Natural killer cell treated with Interleukin-12 subunit alpha and Interleukin-12 subunit beta and Interleukin-15 and Interleukin-18, amount 100 ng/mL, for 72 hours (primary cell): ENCODE measurements around the gene DDIT4. TPM values are rescaled to one million over a fixed set of nuclear protein-coding genes. Genes with fewer than 3 reads are reported as not detected.
"Not testable (repeated sequence)": the region's sequence is repeated elsewhere in the genome, so short reads cannot be mapped to it uniquely, and the experiment has no call there.

Experiments used
- ATAC-seq, 2 donors: fragments of 150-1000 bp; cut with Tn5 transposase in 1 of 2; sonication (Bioruptor Pico), chemical (Tn5 transposase) in 1 of 2; 2 replicates each; pipeline ENCODE4 v1.10.0; 2021
- DNase-seq: peaks from one replicate; pipeline ENCODE4 v3.0.0; 2022; ENCODE audit warnings: low spot score
- H3K27ac Mint-ChIP-seq, 2 donors: 1 replicate in 1 of 2; 2 replicates in 1 of 2; pipeline ENCODE4 v1.8.0; 2022; ENCODE audit warnings: mixed read lengths in 2 of 2, mild to moderate bottlenecking in 1 of 2, moderate library complexity in 1 of 2
- H3K27me3 Mint-ChIP-seq, 2 donors: 1 replicate in 1 of 2; 2 replicates in 1 of 2; pipeline ENCODE4 v1.8.0; 2022; ENCODE audit warnings: mixed read lengths in 2 of 2
- H3K36me3 Mint-ChIP-seq: one replicate; pipeline ENCODE4 v1.8.0; 2022; ENCODE audit warnings: mixed read lengths
- H3K4me1 Mint-ChIP-seq, 2 donors: 1 replicate in 1 of 2; 2 replicates in 1 of 2; pipeline ENCODE4 v1.8.0; 2022; ENCODE audit warnings: low read depth in 2 of 2, mixed read lengths in 2 of 2, mild to moderate bottlenecking in 1 of 2
- H3K4me3 Mint-ChIP-seq: one replicate; pipeline ENCODE4 v1.8.0; 2022; ENCODE audit warnings: mixed read lengths
- H3K9me3 Mint-ChIP-seq: 2 replicates; pipeline ENCODE4 v1.8.0; 2022; ENCODE audit warnings: mixed read lengths
- total RNA-seq, 2 donors: library from RNA; stranded (reverse); gene quantifications; one replicate each; pipeline ENCODE4 v1.2.3, GENCODE V29; 2022

Gene DDIT4
- total RNA-seq, 2 donors from 2014 or later: 189 to 207 TPM

DNA sequence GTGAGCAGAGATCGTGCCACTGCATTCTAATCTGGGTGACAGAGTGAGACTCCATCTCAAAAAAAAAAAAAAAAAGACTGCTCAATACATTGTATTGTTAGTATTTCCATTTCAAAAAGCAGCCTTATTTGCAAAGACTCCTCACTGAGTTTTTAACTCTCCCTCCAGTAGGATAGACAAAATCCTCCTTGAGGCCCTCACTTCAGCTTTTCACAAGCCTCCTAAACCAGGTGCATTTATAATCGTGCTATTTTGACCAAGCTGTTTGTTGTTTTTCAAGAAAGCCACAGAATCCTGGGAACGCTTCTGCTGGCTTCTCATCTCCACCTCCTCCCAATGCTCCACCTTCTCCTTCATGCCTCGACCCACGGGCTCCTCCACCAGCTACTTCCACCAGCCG, 6.3 kb upstream of the DDIT4 start:
- no peaks in the 10 kb centered on the region for H3K9me3 Mint-ChIP-seq
- H3K36me3 Mint-ChIP-seq: no peaks in the 10 kb centered on the region
- H3K27ac Mint-ChIP-seq: peak overlapping the region; percentile 21 to 53
- DNase-seq: no peak
- no peak overlapping the region for H3K4me3 Mint-ChIP-seq
- H3K4me1 Mint-ChIP-seq: peaks cover 17 to 22% of the 10 kb centered on the region in 2 donors
- no peaks in the 10 kb centered on the region for H3K27me3 Mint-ChIP-seq
- no peak for ATAC-seq

GRCh38 chr10:72267819-72268399, 5.8 kb upstream of the DDIT4 start:
- Mint-ChIP-seq H3K9me3 (no peaks in the 10 kb centered on the region), H3K4me1 (peaks cover 22 to 26% of the 10 kb centered on the region in 2 donors), H3K27ac (peak overlapping the region; percentile 21 to 53), H3K4me3 (no peak overlapping the region), H3K36me3 (no peaks in the 10 kb centered on the region), H3K27me3 (no peaks in the 10 kb centered on the region)
- no peak for DNase-seq
- no peak for ATAC-seq

DNA sequence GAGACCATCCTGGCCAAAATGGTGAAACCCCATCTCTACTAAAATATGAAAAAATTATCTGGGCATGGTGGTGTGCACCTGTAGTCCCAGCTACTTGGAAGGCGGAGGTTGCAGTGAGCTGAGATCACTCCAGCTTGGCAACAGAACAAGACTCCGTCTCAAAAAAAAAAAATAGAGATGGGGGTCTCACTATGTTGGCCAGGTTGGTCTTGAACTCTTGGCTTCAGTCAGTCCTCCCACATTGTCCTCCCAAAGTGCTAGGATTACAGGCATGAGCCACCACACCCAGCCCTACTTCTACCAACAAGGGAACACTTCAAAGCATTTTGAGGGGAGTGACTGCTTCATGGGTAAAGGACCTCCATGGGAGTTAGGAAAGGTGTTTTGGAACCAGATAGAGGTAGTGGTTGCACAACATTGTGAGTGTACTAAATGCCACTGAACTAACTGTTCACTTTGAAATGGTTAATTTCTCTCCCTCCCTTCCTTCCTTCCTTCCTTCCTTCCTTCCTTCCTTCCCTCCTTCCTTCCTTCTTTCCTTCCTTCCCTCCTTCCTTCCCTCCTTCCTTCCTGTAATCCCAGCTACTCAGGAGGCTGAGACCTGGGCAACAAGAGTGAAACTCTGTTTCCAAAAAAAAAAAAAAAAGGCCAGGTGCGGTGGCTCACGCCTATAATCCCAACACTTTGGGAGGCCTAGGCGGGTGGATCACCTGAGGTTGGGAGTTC, 5.1 kb upstream of the DDIT4 start:
- H3K9me3 Mint-ChIP-seq, ATAC-seq, H3K4me3 Mint-ChIP-seq, H3K36me3 Mint-ChIP-seq, DNase-seq, H3K27ac Mint-ChIP-seq, H3K27me3 Mint-ChIP-seq: not testable (repeated sequence)
- peaks cover 19 to 27% of the 10 kb centered on the region in 2 donors for H3K4me1 Mint-ChIP-seq

DNA sequence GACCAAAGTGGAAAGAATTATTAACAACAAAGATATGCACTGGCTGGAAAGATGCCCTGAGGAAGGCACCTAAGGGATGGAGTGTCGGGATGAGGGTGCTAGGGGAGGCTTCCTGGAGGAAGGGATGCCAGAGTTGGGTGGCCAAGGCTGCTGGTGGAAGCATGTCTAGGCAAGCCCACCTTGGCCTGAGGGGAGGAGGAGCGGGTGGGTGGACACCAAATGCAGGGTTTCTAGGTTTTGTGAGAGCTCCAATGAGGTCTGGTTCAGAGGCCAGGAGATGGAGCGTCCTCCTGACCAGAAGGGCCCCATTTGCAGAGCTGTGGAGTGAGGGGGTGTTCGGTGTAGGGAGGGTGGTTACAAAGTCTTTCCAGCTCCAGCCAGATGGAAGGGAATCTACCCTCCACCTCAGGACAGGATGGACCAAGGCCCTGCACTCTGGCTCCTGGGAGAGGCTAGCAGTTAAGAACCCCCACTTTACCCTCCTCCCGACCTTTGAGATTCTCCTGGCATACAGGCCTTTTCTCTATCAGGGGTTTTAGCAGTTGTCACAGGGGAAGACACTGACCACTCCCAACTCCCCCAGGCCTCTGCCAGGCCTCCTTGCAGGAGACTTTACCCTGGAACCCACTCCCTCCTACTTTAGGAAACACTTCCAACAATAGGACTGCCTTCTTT, 3.0 kb upstream of the DDIT4 start:
- peak overlapping the region; percentile 24 for H3K4me3 Mint-ChIP-seq
- peak overlapping the region; percentile 5 to 95 for H3K27ac Mint-ChIP-seq
- ATAC-seq (no peak), DNase-seq (no peak)
- H3K9me3 Mint-ChIP-seq: no peaks in the 10 kb centered on the region
- H3K36me3 Mint-ChIP-seq: peaks cover 11% of the 10 kb centered on the region
- no peaks in the 10 kb centered on the region for H3K27me3 Mint-ChIP-seq
- H3K4me1 Mint-ChIP-seq: peaks cover 26 to 31% of the 10 kb centered on the region in 2 donors

GRCh38 chr10:72272689-72273409, 875 bp upstream of the DDIT4 start:
- Mint-ChIP-seq H3K4me1 (peaks cover 38 to 44% of the 10 kb centered on the region in 2 donors), H3K36me3 (peaks cover 14% of the 10 kb centered on the region), H3K9me3 (no peaks in the 10 kb centered on the region), H3K4me3 (peak overlapping the region; percentile 97), H3K27me3 (no peaks in the 10 kb centered on the region), H3K27ac (peak overlapping the region; percentile 93 to 95)
- ATAC-seq (peak; percentile 40 to 42), DNase-seq (peak; percentile 80)

GRCh38 chr10:72274213-72274729, 547 bp downstream of the DDIT4 start:
- Mint-ChIP-seq H3K4me1 (peaks cover 47 to 50% of the 10 kb centered on the region in 2 donors), H3K27me3 (no peaks in the 10 kb centered on the region), H3K36me3 (peaks cover 14% of the 10 kb centered on the region), H3K9me3 (no peaks in the 10 kb centered on the region), H3K27ac (peak overlapping the region; percentile 93 to 95), H3K4me3 (peak overlapping the region; percentile 97)
- ATAC-seq: peak; percentile 4 to 34
- DNase-seq: peak; percentile 70

DNA sequence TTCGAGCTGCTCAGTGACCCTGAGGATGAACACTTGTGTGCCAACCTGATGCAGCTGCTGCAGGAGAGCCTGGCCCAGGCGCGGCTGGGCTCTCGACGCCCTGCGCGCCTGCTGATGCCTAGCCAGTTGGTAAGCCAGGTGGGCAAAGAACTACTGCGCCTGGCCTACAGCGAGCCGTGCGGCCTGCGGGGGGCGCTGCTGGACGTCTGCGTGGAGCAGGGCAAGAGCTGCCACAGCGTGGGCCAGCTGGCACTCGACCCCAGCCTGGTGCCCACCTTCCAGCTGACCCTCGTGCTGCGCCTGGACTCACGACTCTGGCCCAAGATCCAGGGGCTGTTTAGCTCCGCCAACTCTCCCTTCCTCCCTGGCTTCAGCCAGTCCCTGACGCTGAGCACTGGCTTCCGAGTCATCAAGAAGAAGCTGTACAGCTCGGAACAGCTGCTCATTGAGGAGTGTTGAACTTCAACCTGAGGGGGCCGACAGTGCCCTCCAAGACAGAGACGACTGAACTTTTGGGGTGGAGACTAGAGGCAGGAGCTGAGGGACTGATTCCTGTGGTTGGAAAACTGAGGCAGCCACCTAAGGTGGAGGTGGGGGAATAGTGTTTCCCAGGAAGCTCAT, 1.1 kb downstream of the DDIT4 start:
- no peaks in the 10 kb centered on the region for H3K9me3 Mint-ChIP-seq
- peak overlapping the region; percentile 97 for H3K4me3 Mint-ChIP-seq
- ATAC-seq (peak; percentile 1 to 5), DNase-seq (peak; percentile 69)
- H3K27ac Mint-ChIP-seq: peak overlapping the region; percentile 93 to 95
- H3K36me3 Mint-ChIP-seq: peaks cover 14% of the 10 kb centered on the region
- peaks cover 47 to 54% of the 10 kb centered on the region in 2 donors for H3K4me1 Mint-ChIP-seq
- no peaks in the 10 kb centered on the region for H3K27me3 Mint-ChIP-seq

DNA sequence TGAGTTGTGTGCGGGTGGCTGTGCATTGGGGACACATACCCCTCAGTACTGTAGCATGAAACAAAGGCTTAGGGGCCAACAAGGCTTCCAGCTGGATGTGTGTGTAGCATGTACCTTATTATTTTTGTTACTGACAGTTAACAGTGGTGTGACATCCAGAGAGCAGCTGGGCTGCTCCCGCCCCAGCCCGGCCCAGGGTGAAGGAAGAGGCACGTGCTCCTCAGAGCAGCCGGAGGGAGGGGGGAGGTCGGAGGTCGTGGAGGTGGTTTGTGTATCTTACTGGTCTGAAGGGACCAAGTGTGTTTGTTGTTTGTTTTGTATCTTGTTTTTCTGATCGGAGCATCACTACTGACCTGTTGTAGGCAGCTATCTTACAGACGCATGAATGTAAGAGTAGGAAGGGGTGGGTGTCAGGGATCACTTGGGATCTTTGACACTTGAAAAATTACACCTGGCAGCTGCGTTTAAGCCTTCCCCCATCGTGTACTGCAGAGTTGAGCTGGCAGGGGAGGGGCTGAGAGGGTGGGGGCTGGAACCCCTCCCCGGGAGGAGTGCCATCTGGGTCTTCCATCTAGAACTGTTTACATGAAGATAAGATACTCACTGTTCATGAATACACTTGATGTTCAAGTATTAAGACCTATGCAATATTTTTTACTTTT, 1.8 kb downstream of the DDIT4 start:
- Mint-ChIP-seq H3K27me3 (no peaks in the 10 kb centered on the region), H3K27ac (peak overlapping the region; percentile 93 to 95), H3K4me1 (peaks cover 43 to 52% of the 10 kb centered on the region in 2 donors), H3K4me3 (peak overlapping the region; percentile 97), H3K36me3 (peaks cover 14% of the 10 kb centered on the region), H3K9me3 (no peaks in the 10 kb centered on the region)
- DNase-seq: no peak
- no peak for ATAC-seq

DNA sequence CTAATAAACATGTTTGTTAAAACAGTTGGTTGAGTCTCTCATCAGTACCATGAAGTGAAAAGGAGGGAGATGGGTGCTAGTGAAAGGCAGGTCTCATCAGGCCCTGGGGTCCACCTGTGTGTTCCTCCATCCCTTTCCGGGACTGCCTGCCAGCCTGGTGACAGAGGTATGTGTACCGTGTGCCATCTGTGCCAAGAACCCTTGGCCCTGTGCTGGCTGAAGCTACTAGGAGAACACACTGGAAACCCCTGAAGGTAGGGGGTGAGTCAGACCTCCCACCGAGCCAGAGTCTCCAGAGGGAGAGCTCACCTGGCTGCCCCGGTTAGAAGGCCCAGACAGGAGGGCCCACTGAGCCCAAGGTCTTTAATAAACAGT, 2.3 kb downstream of the DDIT4 start:
- DNase-seq: no peak
- peaks cover 14% of the 10 kb centered on the region for H3K36me3 Mint-ChIP-seq
- H3K4me3 Mint-ChIP-seq: peak overlapping the region; percentile 97
- no peaks in the 10 kb centered on the region for H3K9me3 Mint-ChIP-seq
- no peak for ATAC-seq
- peaks cover 42 to 47% of the 10 kb centered on the region in 2 donors for H3K4me1 Mint-ChIP-seq
- peak overlapping the region; percentile 93 to 95 for H3K27ac Mint-ChIP-seq
- no peaks in the 10 kb centered on the region for H3K27me3 Mint-ChIP-seq

GRCh38 chr10:72276421-72277339, 3.0 kb downstream of the DDIT4 start:
- peaks cover 14% of the 10 kb centered on the region for H3K36me3 Mint-ChIP-seq
- H3K27me3 Mint-ChIP-seq: no peaks in the 10 kb centered on the region
- peak overlapping the region; percentile 93 to 95 for H3K27ac Mint-ChIP-seq
- H3K4me1 Mint-ChIP-seq: peaks cover 42 to 46% of the 10 kb centered on the region in 2 donors
- ATAC-seq (no peak), DNase-seq (no peak)
- H3K4me3 Mint-ChIP-seq: peak overlapping the region; percentile 97
- H3K9me3 Mint-ChIP-seq: no peaks in the 10 kb centered on the region

DNA sequence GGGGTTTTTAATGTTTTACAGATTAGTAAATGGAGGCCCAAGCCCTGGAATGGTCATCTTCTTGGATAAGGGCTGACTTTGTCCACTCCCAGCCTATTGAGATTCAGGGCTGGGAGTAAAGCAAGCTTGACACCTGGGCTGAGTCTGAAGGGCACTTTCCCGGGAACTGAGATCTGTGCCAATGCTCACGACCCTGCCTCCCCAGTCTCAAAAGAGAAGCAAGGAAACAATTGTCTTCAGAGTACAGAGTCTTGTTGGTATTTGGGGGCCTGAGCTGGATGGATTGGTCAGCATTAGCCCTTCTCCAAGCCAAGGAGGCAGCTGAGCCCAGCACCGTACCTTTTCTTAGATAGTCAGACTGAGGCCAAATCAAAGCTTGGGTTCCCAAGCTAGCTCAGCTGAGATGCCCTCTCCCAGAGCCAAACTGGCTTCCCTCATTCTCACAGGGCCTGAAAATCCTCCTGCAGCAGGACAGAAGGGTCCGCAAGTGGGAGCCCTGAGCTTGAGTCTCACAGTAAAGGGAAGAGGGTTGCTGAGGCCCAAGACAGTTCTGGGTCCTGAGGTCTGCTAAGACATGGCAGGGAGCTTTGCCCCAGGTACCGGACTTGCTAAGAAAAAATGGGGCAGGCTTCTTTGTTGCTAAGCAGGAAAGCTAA, 3.7 kb downstream of the DDIT4 start:
- DNase-seq: no peak
- H3K4me1 Mint-ChIP-seq: peaks cover 35 to 42% of the 10 kb centered on the region in 2 donors
- H3K4me3 Mint-ChIP-seq: no peak overlapping the region
- H3K27ac Mint-ChIP-seq: peak overlapping the region; percentile 93 to 95
- H3K27me3 Mint-ChIP-seq: no peaks in the 10 kb centered on the region
- H3K36me3 Mint-ChIP-seq: peaks cover 14% of the 10 kb centered on the region
- ATAC-seq: no peak
- H3K9me3 Mint-ChIP-seq: no peaks in the 10 kb centered on the region
